T-helper 1 cell treated with Interleukin-12 subunit alpha and Interleukin-12 subunit beta and Interleukin-4 antibody, amounts not matched to agents 30 ng/mL and 1 ng/mL, for 36 hours (primary cell): Measurements from ENCODE around the gene MID1. TPM values are rescaled to one million over a fixed set of nuclear protein-coding genes. Genes with fewer than 3 reads are reported as not detected.
"Not testable (repeated sequence)": the region's sequence is repeated elsewhere in the genome, so short reads cannot be mapped to it uniquely, and the experiment has no call there.

ENCODE experiments used
- intact Hi-C: fragments of 100-400 bp; cut with micrococcal nuclease; formaldehyde crosslinking; loops from one replicate; pipeline ENCODE4 v1.15.1; 2024
- total RNA-seq: library from RNA; stranded (reverse); gene quantifications from 2 replicates; pipeline ENCODE4 v1.2.3, GENCODE V29; 2022

Gene MID1
- total RNA-seq, 1 donor from 2014 or later: 0.22 TPM

DNA sequence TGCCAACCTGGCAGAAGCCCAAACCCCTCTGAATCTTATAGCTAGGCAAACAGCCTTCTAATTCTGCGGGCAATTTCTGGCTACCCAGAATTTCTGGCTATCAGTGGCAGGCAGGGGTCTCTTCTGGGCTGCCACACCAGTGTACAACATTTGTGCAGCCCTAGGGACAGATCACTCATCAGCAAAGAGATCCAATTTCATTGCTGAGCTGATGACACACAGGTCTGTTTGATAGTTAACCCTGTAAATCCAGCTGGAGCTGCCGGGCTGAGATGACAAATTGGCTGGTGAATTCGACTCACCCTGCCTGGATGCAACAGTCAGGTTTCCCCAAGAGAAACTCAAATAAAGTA, 2.4 kb downstream of the MID1 start:
- intact Hi-C loops: no loop called here

- intact Hi-C loops: no loop called here
These were observed 3.0 kb downstream of the MID1 start for GRCh38 chrX:10617186-10617998.

DNA sequence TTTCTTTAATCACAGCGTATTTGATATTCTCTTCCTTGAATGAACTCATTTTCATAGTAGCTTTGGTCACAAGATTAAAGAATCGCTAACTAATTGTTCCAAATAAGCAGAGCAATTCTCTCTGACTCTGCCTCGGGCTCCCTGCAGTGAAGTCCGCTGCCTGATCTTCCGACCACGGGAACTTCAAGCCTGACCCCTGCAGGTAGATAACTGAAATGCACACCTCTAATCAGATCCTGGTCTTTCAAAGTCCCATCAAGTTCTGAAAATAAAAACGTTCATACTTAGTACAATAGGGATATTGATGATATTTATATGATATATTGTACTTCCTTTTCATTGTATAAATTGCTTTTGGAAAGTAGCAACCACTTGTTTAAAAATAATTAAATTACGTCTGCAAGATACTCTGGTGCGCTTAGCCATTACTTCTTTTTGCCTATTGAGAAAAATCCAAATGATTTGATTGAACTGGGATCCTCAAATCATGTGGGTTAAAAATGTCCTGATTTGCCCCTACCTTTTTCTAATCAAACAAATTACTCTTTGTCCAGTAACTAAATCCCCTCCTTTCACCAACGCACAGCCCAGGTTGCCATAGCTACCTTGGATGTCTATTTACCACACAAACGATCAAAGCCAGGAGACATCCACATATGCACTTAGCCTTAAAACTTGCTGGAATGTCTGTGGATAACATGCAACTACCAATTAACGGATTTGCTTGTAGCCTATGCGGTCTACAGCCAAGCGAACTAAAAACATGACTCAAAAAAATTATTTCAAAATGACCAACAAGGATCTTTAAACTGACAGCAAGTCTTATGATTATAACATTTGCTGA, 4.2 kb downstream of the MID1 start:
- intact Hi-C loops: loop anchor here (1.0 kb wide), 1 partner anchor 427 kb away; no protein-coding TSS in a partner anchor

DNA sequence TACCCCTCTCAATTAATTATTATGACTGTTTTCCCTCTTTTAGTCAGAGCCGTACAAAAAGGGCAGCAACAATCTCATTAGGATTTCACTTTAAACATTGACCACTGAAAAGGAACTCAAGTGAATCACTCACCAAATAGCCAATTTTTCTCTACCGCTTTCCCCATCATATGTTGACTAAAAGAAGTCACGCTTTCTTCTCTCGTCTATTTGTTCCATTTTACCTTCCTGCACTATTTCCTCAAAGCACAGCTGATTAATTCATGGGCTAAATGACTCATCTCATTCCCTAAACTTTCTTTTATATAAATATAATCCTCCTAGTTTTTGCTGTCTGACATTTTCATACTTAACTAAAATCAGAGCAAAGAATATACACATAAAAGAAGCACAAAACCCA, 8.2 kb downstream of the MID1 start:
- intact Hi-C loops: no loop called here

GRCh38 chrX:10611441-10612090, 8.8 kb downstream of the MID1 start:
- intact Hi-C loops: no loop called here

DNA sequence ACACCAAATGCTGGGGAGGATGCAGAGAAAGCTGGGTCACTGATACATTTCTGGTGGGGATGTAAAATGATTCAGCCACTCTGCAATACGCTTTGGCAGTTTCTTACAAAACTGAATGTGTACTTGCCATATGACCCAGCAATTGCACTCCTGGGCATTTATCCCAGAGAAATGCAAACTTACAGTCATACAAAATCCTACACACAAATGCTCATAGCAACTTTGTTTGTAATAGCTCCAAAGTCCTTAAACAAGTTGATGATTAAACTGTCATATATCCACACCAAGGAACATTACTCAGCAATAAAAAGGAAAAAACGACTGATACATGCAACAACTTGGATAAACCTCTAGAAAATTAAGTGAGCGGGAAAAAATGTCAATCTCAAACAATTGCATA, 12.3 kb downstream of the MID1 start:
- intact Hi-C loops: no loop called here

DNA sequence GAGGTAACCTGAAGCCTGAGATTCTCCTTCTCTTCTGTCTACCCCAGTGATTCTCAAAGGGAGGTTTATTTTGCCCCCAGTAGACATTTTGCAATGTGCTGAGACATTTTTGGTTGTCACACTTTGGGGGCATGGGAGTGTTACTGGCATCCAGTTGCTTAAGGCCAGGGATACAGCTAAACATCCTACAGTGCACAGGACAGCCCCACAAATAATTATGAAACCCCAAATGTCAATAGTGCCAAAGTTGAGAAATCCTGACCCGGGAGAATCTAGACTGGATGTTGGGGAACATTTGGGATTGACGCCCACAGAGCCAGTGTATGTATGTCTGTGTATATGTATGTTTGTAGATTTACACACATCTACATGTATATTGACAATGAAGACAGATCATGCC, 13.2 kb downstream of the MID1 start:
- intact Hi-C loops: no loop called here

DNA sequence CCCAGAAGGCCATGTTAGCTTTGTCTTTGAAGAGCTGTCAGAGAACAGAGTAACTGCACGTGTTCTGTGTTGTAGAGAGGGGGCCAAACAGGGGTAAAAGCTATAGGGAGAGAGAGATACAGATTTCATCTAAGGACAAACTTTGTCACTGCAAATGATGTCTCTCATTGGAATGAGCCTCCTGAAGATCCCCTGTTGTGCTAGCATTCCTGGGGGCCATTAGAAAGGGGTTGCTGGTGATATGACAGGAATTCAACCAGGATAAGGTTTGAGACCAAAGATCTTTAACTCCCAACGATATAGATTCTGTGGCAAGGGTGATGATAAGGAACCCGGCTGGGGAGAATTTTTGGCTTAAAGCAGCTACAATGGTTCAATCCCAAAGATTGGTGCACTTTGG, 16.8 kb downstream of the MID1 start:
- intact Hi-C loops: no loop called here

GRCh38 chrX:10602646-10603045, 17.7 kb downstream of the MID1 start:
- intact Hi-C loops: no loop called here

DNA sequence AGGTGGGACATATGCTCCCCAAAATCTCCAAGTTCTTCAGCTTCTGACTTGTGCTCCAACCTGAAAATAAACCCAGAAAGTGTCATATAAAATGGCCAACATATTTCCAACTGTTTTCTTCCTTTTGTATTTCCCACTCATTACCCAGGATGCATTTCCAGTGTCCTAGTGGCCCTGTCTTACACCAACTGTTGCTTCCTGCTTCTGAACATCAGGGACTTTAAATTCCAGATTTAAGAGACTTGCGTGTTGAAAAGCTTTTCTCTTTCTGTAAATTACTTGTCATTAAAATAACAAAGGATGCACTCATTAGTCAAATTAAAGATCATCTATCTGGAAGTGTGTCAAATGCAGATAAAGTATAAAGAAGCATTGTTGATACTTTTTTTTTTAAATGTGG, 19.9 kb downstream of the MID1 start:
- intact Hi-C loops: no loop called here

DNA sequence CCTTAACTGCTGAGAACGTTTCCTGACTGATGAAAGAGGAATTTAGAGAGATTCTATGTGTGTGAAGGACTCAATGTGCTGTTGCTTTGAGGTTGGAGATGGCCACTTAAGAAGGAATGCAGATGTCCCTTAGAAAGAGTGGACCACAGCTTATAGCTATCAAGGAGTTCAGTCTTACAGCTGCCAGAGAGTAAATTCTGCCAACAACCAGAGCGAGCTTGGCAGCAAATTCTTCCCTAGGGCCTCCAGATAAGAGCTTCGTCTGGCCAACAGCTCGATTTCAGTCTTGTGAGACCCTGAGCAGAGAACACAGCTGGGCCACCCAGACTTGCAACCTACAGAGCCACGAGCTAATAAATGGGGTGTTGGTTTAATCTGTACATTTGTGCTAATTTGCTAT, 21.8 kb downstream of the MID1 start:
- intact Hi-C loops: no loop called here

DNA sequence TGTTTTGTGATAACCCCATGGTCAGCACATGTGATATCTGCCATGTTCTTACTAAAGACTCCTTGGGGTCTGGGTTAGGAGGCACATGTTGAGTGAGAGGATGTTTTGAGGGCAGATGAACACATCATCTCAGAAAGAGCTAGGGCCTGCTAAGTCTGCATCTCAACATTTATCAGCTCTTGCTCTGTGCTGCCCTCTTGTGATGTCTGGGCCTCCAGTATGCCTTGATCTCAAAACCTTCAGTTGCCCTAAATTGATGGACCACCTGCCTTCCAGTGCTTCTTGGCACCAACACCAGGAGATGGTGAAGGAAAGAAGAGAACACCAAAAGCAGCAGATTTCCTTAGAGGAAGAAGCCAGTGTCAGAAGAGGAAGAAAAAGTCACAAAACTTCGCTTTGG, 22.5 kb downstream of the MID1 start:
- intact Hi-C loops: no loop called here

GRCh38 chrX:10591363-10592335, 28.7 kb downstream of the MID1 start:
- intact Hi-C loops: no loop called here

- intact Hi-C loops: not testable (repeated sequence)
These were observed 30.6 kb downstream of the MID1 start for GRCh38 chrX:10589787-10590186.

- intact Hi-C loops: no loop called here
These were observed 31.3 kb downstream of the MID1 start for GRCh38 chrX:10589098-10589497.

GRCh38 chrX:10584882-10585281, 35.5 kb downstream of the MID1 start:
- intact Hi-C loops: not testable (repeated sequence)

DNA sequence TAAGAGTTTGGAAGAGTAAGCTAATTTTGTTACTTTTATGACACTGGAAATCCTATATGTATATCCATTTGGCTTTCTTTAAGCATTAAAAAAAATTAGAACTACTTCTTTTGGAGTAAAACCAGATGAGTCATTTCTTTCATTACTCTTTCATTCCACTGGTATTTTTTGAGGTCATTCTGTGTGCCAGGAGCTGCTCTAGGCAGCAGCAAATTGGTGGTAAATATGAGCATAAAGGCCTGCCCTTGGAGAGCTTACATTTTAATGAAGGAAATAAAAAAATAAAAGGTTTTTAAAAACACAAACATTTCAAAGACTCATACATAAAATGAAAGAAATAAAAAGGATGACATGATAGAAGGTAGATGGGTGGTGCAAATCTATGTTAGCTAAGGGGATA, 37.4 kb downstream of the MID1 start:
- intact Hi-C loops: no loop called here

- intact Hi-C loops: no loop called here
These were observed 38.1 kb downstream of the MID1 start for GRCh38 chrX:10582215-10582733.

- intact Hi-C loops: no loop called here
These were observed 41.0 kb downstream of the MID1 start for GRCh38 chrX:10579112-10580011.

DNA sequence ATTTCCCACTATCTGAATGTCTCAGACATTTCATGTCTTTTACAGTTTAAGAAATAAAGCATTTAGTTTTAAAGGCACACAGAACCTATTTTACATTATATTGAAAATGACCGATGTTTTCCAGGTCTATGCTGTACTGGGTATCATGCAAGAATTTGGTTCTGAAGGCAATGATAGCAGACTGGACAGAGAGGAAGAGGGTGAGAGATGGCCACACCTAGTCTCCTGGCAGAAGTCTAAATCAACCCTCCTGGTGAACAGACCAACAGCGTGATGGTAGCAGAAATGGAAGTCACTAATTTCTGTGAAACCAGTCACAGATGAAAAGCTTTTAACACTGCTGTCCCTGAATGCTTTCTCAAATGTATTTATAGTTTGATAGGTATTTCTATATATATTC, 41.9 kb downstream of the MID1 start:
- intact Hi-C loops: no loop called here
